ENCODE results near the gene COA1. TPM values are rescaled to one million over a fixed set of nuclear protein-coding genes. Genes with fewer than 3 reads are reported as not detected.

The COA1 gene
- polyA plus RNA-seq, 1 experiment: 22.4 TPM

DNA sequence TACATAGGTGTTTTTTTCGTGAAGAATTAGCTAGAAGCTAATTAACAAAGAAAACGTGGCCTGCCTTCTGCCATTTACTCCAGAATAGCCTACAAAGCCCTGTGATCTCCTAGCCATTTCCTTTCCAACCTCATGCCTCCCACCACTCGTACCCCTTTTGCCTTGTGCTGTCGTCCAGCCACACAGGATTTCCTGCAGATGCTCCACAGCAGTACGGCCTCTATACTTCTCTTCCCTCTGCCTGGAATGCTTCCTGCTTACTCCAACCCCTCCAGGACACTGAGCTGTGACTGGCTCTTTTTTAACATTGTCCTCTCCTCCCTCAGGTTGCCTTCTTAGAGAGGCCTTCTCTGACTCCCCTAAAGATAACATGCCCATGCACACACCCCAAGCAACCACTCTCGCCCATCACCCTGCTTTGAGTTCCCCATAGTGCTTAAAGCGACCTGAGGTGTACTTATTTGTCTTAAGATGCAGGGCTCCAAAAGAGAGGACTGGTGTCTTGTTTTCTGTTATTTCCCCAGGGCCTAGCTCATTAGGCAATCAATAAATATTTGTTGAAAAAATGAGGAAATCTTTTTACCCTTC, 113.7 kb downstream of the COA1 start:
- H3K27ac ChIP-seq (ENCODE audit: low read depth, low read length): no peak overlapping the region
- no peak overlapping the region for H3K4me3 ChIP-seq (ENCODE audit: low read depth, low read length)
- ChIA-PET CTCF (interaction anchor here (8.1 kb wide), 1 partner anchor 34 kb away, joined by 46 read pairs; the partner anchor contains the start of gene STK17A), POLR2A (no interaction called here)
- no peak for DNase-seq (ENCODE audit: low read depth, low spot score)
- no peaks in the 10 kb centered on the region for H3K9me3 ChIP-seq (ENCODE audit: control insufficient read depth, insufficient read depth, low read length)
- TF ChIP-seq, protein P1, sequence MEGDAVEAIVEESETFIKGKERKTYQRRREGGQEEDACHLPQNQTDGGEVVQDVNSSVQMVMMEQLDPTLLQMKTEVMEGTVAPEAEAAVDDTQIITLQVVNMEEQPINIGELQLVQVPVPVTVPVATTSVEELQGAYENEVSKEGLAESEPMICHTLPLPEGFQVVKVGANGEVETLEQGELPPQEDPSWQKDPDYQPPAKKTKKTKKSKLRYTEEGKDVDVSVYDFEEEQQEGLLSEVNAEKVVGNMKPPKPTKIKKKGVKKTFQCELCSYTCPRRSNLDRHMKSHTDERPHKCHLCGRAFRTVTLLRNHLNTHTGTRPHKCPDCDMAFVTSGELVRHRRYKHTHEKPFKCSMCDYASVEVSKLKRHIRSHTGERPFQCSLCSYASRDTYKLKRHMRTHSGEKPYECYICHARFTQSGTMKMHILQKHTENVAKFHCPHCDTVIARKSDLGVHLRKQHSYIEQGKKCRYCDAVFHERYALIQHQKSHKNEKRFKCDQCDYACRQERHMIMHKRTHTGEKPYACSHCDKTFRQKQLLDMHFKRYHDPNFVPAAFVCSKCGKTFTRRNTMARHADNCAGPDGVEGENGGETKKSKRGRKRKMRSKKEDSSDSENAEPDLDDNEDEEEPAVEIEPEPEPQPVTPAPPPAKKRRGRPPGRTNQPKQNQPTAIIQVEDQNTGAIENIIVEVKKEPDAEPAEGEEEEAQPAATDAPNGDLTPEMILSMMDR (IDR thresholded peaks at IDR 0.05; ENCODE audit: low read depth, low read length): no peak
- no peaks in the 10 kb centered on the region for H3K27me3 ChIP-seq (ENCODE audit: control insufficient read depth, insufficient read depth, low read length)

- peak; percentile 7 for DNase-seq (ENCODE audit: low read depth, low spot score)
- TF ChIP-seq, protein P1 (IDR thresholded peaks at IDR 0.05; ENCODE audit: low read depth, low read length): no peak
- no peak overlapping the region for H3K4me3 ChIP-seq (ENCODE audit: low read depth, low read length)
- H3K27ac ChIP-seq (ENCODE audit: low read depth, low read length): no peak overlapping the region
- ChIA-PET POLR2A (interaction anchor here (0.6 kb wide), 1 partner anchor 37 kb away, joined by 9 read pairs; no protein-coding TSS in a partner anchor), CTCF (interaction anchor here (0.7 to 2.5 kb wide), 4 partner anchors 10 to 88 kb away, joined by 3 to 8 read pairs (median 6); partner anchors contain the start of gene STK17A)
- no peaks in the 10 kb centered on the region for H3K27me3 ChIP-seq (ENCODE audit: control insufficient read depth, insufficient read depth, low read length)
- H3K9me3 ChIP-seq (ENCODE audit: control insufficient read depth, insufficient read depth, low read length): no peaks in the 10 kb centered on the region
Observed at GRCh38 chr7:43612599-43613589, 116.4 kb downstream of the COA1 start.

GRCh38 chr7:43612128-43612527, 117.2 kb downstream of the COA1 start:
- no peaks in the 10 kb centered on the region for H3K27me3 ChIP-seq (ENCODE audit: control insufficient read depth, insufficient read depth, low read length)
- TF ChIP-seq, protein P1 (IDR thresholded peaks at IDR 0.05; ENCODE audit: low read depth, low read length): no peak
- CTCF ChIA-PET: interaction anchor here (0.7 to 2.5 kb wide), 3 partner anchors 10 to 88 kb away, joined by 3 to 8 read pairs (median 8); partner anchors contain the start of gene STK17A
- no peak for DNase-seq (ENCODE audit: low read depth, low spot score)
- POLR2A ChIA-PET: interaction anchor here (1.1 kb wide), 1 partner anchor 30 kb away, joined by 3 read pairs; the partner anchor contains the start of gene STK17A
- H3K4me3 ChIP-seq (ENCODE audit: low read depth, low read length): no peak overlapping the region
- no peaks in the 10 kb centered on the region for H3K9me3 ChIP-seq (ENCODE audit: control insufficient read depth, insufficient read depth, low read length)
- peak overlapping the region; percentile 12 for H3K27ac ChIP-seq (ENCODE audit: low read depth, low read length)

DNA sequence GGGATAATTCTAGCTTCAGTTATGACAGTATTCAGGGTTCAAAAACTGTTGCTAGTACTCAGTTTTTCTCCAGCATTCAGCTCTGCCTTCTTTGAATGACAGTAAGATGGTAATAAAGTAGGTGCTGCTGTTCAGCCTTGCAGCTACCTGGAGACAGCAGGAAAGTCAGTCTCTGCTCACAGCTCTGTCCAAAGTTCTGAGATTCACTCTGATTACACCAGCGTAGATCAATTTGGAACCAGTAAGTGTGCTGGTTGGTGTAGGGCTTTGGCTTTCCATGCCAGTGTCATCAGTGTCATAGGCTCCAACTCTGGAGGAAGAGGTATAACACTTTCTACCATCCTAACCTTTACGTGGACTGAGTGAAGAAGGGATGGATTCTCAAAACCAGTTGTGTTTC, 120.2 kb downstream of the COA1 start:
- no peak for DNase-seq (ENCODE audit: low read depth, low spot score)
- Histone ChIP-seq H3K9me3 (ENCODE audit: control insufficient read depth, insufficient read depth, low read length) (no peaks in the 10 kb centered on the region), H3K4me3 (ENCODE audit: low read depth, low read length) (no peak overlapping the region), H3K27ac (ENCODE audit: low read depth, low read length) (no peak overlapping the region), H3K27me3 (ENCODE audit: control insufficient read depth, insufficient read depth, low read length) (no peaks in the 10 kb centered on the region)
- ChIA-PET CTCF (interaction anchor here (1.3 kb wide), 1 partner anchor 27 kb away, joined by 7 read pairs; the partner anchor contains the start of gene STK17A), POLR2A (interaction anchor here (0.7 kb wide), 1 partner anchor 17 kb away, joined by 3 read pairs; no protein-coding TSS in a partner anchor)
- TF ChIP-seq, protein P1 (IDR thresholded peaks at IDR 0.05; ENCODE audit: low read depth, low read length): no peak

Measured in AG04450 (cell line).